ENCODE results near the gene NDFIP2. TPM values are rescaled to one million over a fixed set of nuclear protein-coding genes. Genes with fewer than 3 reads are reported as not detected.

The NDFIP2 gene
- total RNA-seq, 1 experiment from 2014 or later = 23.1 TPM

- ChIA-PET CTCF (no interaction called here), POLR2A (interaction anchor here (0.5 kb wide), 1 partner anchor 863 kb away, joined by 9 read pairs; no protein-coding TSS in a partner anchor)
- no peak overlapping the region for H3K27ac Mint-ChIP-seq
- H3K36me3 Mint-ChIP-seq = peaks cover 4% of the 10 kb centered on the region; the same call in 1 of the 2 replicates
- no peaks in the 10 kb centered on the region for H3K4me1 Mint-ChIP-seq
- TF ChIP-seq ZNF263 (CRISPR knock-in tag; IDR thresholded peaks at IDR 0.05; ENCODE audit: low read depth) (no peak), CREM (CRISPR knock-in tag; IDR thresholded peaks at IDR 0.05) (no peak), GRHL2 (CRISPR knock-in tag; IDR thresholded peaks at IDR 0.05; ENCODE audit: insufficient replicate concordance, severe bottlenecking) (no peak), ZNF671 (CRISPR knock-in tag; IDR thresholded peaks at IDR 0.05) (no peak), ATF3 (CRISPR knock-in tag; conservative IDR thresholded peaks at IDR 0.05) (no peak)
- DNase-seq (ENCODE audit: low spot score) (no peak), ATAC-seq (no peak)
- H3K9me3 Mint-ChIP-seq = peaks cover 14% of the 10 kb centered on the region
- H3K4me3 Mint-ChIP-seq = no peak overlapping the region
- no peaks in the 10 kb centered on the region for H3K27me3 Mint-ChIP-seq (ENCODE audit: low read depth)
Measured at GRCh38 chr13:79582896-79583295, 101.9 kb downstream of the NDFIP2 start.

GRCh38 chr13:79585033-79585432 lies 104.1 kb downstream of the NDFIP2 start:
- no peak for ATAC-seq
- H3K9me3 Mint-ChIP-seq = peaks cover 22% of the 10 kb centered on the region
- no peaks in the 10 kb centered on the region for H3K27me3 Mint-ChIP-seq (ENCODE audit: low read depth)
- TF ChIP-seq ATF3 (CRISPR knock-in tag; conservative IDR thresholded peaks at IDR 0.05) = no peak
- TF ChIP-seq GABPB1 (CRISPR knock-in tag; IDR thresholded peaks at IDR 0.05) = no peak
- no peak for TF ChIP-seq PRRX2 (CRISPR knock-in tag; IDR thresholded peaks at IDR 0.05)
- TF ChIP-seq ATF1 (CRISPR knock-in tag; IDR thresholded peaks at IDR 0.05) = no peak
- no peak for TF ChIP-seq ZNF263 (CRISPR knock-in tag; IDR thresholded peaks at IDR 0.05; ENCODE audit: low read depth)
- no peak for TF ChIP-seq ZNF232 (CRISPR knock-in tag; IDR thresholded peaks at IDR 0.05)
- no peak for TF ChIP-seq ZNF425 (CRISPR knock-in tag; conservative IDR thresholded peaks at IDR 0.05)
- TF ChIP-seq KAT7 (CRISPR knock-in tag; IDR thresholded peaks at IDR 0.05; ENCODE audit: borderline replicate concordance) = no peak
- no peak for TF ChIP-seq USF1 (CRISPR knock-in tag; IDR thresholded peaks at IDR 0.05)
- no peak for TF ChIP-seq ZNF396 (CRISPR knock-in tag; IDR thresholded peaks at IDR 0.05; ENCODE audit: borderline replicate concordance)
- TF ChIP-seq SOX15 (CRISPR knock-in tag; IDR thresholded peaks at IDR 0.05) = no peak
- TF ChIP-seq NR2C2 (CRISPR knock-in tag; IDR thresholded peaks at IDR 0.05) = no peak
- no peak for TF ChIP-seq NR1H2 (CRISPR knock-in tag; IDR thresholded peaks at IDR 0.05)
- no peak for TF ChIP-seq FOXK1 (CRISPR knock-in tag; IDR thresholded peaks at IDR 0.05)
- no peak for TF ChIP-seq CDX4 (CRISPR knock-in tag; IDR thresholded peaks at IDR 0.05; ENCODE audit: borderline replicate concordance)
- POLR2A ChIA-PET = no interaction called here
- H3K36me3 Mint-ChIP-seq = peaks cover 7% of the 10 kb centered on the region; the same call in 1 of the 2 replicates
- no peak overlapping the region for H3K27ac Mint-ChIP-seq
- CTCF ChIA-PET = no interaction called here
- no peak for DNase-seq (ENCODE audit: low spot score)
- no peaks in the 10 kb centered on the region for H3K4me1 Mint-ChIP-seq
- no peak overlapping the region for H3K4me3 Mint-ChIP-seq

GRCh38 chr13:79589603-79590393 lies 108.8 kb downstream of the NDFIP2 start:
- Mint-ChIP-seq H3K27me3 (ENCODE audit: low read depth) (no peaks in the 10 kb centered on the region), H3K36me3 (peaks cover 7% of the 10 kb centered on the region; the same call in 1 of the 2 replicates), H3K9me3 (peaks cover 18% of the 10 kb centered on the region), H3K4me1 (0 out of 2 replicates have a peak, but pooled peaks cover 3% of the 10 kb centered on the region), H3K27ac (no peak overlapping the region), H3K4me3 (no peak overlapping the region)
- ATAC-seq (no peak), DNase-seq (ENCODE audit: low spot score) (no peak)
- CTCF ChIA-PET = no interaction called here
- POLR2A ChIA-PET = no interaction called here
- TF ChIP-seq PRRX2 (CRISPR knock-in tag; IDR thresholded peaks at IDR 0.05) = no peak
- no peak for TF ChIP-seq TEAD1 (CRISPR knock-in tag; IDR thresholded peaks at IDR 0.05)
- TF ChIP-seq CTCF (IDR thresholded peaks at IDR 0.05) = no peak
- no peak for TF ChIP-seq ZNF396 (CRISPR knock-in tag; IDR thresholded peaks at IDR 0.05; ENCODE audit: borderline replicate concordance)
- TF ChIP-seq AFF4 (CRISPR knock-in tag; IDR thresholded peaks at IDR 0.05; ENCODE audit: borderline replicate concordance) = no peak
- TF ChIP-seq KAT7 (CRISPR knock-in tag; IDR thresholded peaks at IDR 0.05; ENCODE audit: borderline replicate concordance) = no peak
- no peak for TF ChIP-seq ZNF232 (CRISPR knock-in tag; IDR thresholded peaks at IDR 0.05)
- no peak for TF ChIP-seq SOX15 (CRISPR knock-in tag; IDR thresholded peaks at IDR 0.05)

Data from WTC11 (cell line).